IPS DF 6.9 (cell line): ENCODE results near the gene SUCO.

Source experiments
- DNase-seq: peaks from one replicate; pipeline ENCODE4 v3.0.0-alpha.2; 2013; ENCODE audit warnings: low read depth, low spot score
- H3K27ac ChIP-seq: one replicate; pipeline ENCODE4 v1.5.1; 2013; ENCODE audit warnings: low read length, control low read depth
- H3K27me3 ChIP-seq: 2 replicates; pipeline ENCODE4 v1.6.1; 2013; ENCODE audit warnings: mild to moderate bottlenecking, low read length; ENCODE audit not compliant: control insufficient read depth, insufficient read depth
- H3K36me3 ChIP-seq: 2 replicates; pipeline ENCODE4 v1.6.1; 2013; ENCODE audit warnings: low read length; ENCODE audit not compliant: control insufficient read depth, insufficient read depth
- H3K4me1 ChIP-seq: 2 replicates; pipeline ENCODE4 v1.6.1; 2013; ENCODE audit warnings: low read length; ENCODE audit not compliant: control insufficient read depth, insufficient read depth
- H3K4me3 ChIP-seq: 2 replicates; pipeline ENCODE4 v1.5.1; 2013; ENCODE audit warnings: mild to moderate bottlenecking, low read length
- H3K9me3 ChIP-seq: 2 replicates; pipeline ENCODE4 v1.6.1; 2013; ENCODE audit warnings: low read length, inconsistent platforms; ENCODE audit not compliant: control insufficient read depth, insufficient read depth
- WGBS: extraction: QIAGEN DNeasy Blood & Tissue Kit; methylation state at CpG from one replicate; pipeline ENCODE4 v1.1.7; 2013; ENCODE audit warnings: mixed read lengths, missing lambda C conversion rate; ENCODE audit not compliant: insufficient read length, insufficient coverage; 5-methylcytosine and 5-hydroxymethylcytosine counted together

The SUCO gene

DNA sequence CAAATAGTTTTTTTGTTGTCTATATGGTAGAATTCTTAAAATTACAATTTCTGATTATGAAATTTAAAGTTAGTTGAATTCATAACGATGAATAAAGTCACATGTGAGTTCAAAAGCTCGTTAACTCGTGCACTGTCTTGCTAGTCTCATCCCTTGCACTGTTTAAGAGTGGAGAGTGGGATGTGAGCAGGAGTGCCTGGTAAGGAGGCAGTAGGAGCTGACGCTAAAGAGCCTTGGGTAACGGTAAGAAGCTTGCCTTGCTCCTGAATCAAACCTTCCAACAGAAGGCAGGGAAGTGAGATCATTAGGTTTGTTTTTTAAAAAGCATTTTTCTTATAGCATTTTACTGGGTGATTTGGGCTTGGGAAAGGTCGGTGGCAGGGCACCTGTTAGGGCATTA is 123.6 kb downstream of the SUCO start:
- Histone ChIP-seq H3K4me3 (no peak overlapping the region), H3K9me3 (no peaks in the 10 kb centered on the region), H3K27ac (no peak overlapping the region), H3K4me1 (no peaks in the 10 kb centered on the region), H3K36me3 (no peaks in the 10 kb centered on the region), H3K27me3 (no peaks in the 10 kb centered on the region)
- DNase-seq = no peak
- 100% methylated on average over 1 of the region's 6 CpGs for WGBS

DNA sequence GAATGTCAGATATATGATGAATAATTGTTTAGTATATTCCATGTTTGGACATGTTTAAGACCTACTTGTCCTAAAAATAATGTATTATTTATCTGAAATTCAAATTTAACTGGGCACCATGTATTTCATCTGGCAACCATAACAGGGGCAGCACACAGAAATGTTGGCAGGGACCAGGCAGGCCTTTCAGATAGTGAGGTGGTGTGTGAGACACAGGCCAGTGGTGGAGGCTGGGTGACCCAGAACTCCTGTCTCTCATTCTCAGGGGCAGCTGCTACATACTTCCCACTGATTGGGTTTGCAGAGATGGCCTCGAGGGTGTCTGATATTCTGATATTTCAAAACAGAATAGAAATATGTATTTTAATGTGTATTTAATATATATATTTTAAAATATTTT is 124.6 kb downstream of the SUCO start:
- Histone ChIP-seq H3K36me3 (no peaks in the 10 kb centered on the region), H3K9me3 (no peaks in the 10 kb centered on the region), H3K27ac (no peak overlapping the region), H3K4me1 (no peaks in the 10 kb centered on the region), H3K27me3 (no peaks in the 10 kb centered on the region), H3K4me3 (no peak overlapping the region)
- no CpG with 5 or more reads among the region's 1 CpG for WGBS
- DNase-seq = no peak

DNA sequence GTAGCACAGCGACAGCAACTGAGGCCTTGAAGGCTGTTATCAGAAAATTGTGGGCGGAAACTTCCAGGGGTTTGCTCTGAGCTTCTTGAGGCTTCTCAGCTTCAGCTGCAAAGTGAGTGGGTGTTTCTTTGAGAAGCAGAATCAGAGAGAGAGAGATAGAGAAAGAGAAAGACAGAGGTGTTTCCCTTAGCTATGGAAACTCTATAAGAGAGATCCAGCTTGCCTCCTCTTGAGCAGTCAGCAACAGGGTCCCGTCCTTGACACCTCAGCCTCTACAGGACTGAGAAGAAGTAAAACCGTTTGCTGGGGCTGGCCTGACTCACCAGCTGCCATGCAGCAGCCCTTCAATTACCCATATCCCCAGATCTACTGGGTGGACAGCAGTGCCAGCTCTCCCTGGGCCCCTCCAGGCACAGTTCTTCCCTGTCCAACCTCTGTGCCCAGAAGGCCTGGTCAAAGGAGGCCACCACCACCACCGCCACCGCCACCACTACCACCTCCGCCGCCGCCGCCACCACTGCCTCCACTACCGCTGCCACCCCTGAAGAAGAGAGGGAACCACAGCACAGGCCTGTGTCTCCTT is 126.0 kb downstream of the SUCO start, which contains the start of gene FASLG:
Gene FASLG, plus strand, starts transcription at position 233 of the 583 bp plus-strand sequence. Its CDS starts 99 bp downstream, at position 332.
- H3K27ac ChIP-seq = no peak within 1 kb of the TSS
- H3K36me3 ChIP-seq = no peaks in the 10 kb centered on the region
- no CpG with 5 or more reads among the region's 11 CpGs for WGBS
- H3K9me3 ChIP-seq = no peaks in the 10 kb centered on the region
- H3K4me3 ChIP-seq = no peak within 1 kb of the TSS
- H3K27me3 ChIP-seq = no peaks in the 10 kb centered on the region
- DNase-seq = no peak
- H3K4me1 ChIP-seq = no peaks in the 10 kb centered on the region

DNA sequence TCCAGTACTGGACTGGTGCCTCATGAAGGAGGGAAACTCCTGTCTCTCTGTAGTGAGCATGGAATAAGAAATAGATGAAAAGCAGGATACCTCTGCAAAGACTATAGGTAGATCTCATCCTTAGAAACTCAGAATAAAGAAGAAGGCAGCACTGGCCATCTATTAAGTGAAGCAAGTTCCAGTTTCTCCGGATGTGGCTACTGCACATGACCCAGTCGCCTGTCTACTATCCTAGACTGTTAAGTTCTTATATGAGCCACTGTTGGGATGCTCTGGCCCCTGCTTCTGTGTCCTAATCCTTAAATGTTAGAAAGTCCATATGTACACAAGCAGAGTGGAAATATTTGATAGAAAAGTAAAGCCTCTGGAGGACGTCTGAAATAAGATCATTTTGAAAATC is 128.2 kb downstream of the SUCO start:
- Histone ChIP-seq H3K4me3 (no peak overlapping the region), H3K36me3 (no peaks in the 10 kb centered on the region), H3K9me3 (no peaks in the 10 kb centered on the region), H3K4me1 (no peaks in the 10 kb centered on the region), H3K27me3 (no peaks in the 10 kb centered on the region), H3K27ac (no peak overlapping the region)
- WGBS = no CpG with 5 or more reads among the region's 3 CpGs
- no peak for DNase-seq
